ENCODE results near the gene SLAMF8.

SLAMF8 gene

GRCh38 chr1:159821171-159821867, 5.4 kb upstream of the SLAMF8 start:
- DNase-seq = no peak

GRCh38 chr1:159823406-159823805, 3.3 kb upstream of the SLAMF8 start:
- no peak for DNase-seq

- DNase-seq = no peak
Observed at GRCh38 chr1:159825564-159825963, 1.1 kb upstream of the SLAMF8 start.

DNA sequence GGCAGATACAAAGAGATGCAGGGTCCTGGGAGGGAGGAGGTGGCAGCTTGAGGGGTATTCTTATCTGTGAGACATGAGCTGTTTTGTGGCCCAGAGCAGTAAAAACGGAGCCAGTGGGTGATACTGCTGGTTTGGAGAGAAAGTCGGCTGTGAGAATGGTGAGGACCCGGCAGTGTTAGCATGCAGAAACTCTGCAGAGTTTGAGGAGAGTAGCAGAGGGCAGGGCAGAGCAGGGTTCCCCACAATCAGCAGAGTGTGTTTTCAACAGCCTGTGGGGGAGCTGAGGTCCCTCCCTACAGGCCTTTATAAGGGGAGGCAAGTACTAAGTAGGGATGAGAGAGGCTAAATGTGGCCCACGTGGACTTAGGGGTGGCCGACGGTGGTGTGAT, 423 bp downstream of the SLAMF8 start:
- DNase-seq = no peak

- DNase-seq = no peak
Observed at GRCh38 chr1:159827549-159827948, 876 bp downstream of the SLAMF8 start.

- DNase-seq = no peak
Observed at GRCh38 chr1:159828176-159828575, 1.5 kb downstream of the SLAMF8 start.

DNA sequence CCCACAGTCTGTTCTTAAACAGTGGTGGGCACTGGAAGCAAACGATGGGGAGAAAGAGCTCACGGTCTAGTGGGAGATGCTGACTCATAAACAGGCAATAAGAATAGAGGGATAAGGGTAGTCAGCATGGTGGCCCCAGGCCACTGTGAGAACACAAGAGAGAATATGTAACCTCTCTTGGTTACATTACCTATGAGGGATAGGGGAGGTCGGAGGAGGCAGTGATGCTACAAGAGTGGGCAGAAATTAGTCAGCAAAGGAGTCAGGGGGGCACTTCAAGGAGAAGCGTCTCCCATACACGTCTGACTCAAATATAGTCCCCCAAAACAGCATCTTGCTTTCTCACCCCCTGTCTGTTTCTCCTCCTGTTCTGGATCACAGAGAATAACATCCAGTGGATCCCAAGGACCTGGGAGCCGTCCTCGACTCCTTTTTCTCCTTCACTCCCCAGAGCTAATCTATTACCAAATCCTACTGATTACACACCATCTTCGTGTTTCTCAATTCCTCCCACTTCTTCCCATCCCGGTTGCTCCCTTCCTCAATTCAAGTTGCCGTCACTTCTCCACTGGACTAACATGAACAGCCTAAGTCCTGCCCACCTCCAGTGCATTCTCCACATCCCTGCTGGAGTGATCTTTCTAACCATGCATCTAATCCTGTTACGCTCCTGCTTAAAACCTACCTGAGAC, 2.1 kb downstream of the SLAMF8 start:
- no peak for DNase-seq

GRCh38 chr1:159829273-159829634, 2.6 kb downstream of the SLAMF8 start:
- no peak for DNase-seq

GRCh38 chr1:159829822-159830465, 3.3 kb downstream of the SLAMF8 start:
- no peak for DNase-seq

GRCh38 chr1:159830722-159831121, 4.0 kb downstream of the SLAMF8 start:
- no peak for DNase-seq

DNA sequence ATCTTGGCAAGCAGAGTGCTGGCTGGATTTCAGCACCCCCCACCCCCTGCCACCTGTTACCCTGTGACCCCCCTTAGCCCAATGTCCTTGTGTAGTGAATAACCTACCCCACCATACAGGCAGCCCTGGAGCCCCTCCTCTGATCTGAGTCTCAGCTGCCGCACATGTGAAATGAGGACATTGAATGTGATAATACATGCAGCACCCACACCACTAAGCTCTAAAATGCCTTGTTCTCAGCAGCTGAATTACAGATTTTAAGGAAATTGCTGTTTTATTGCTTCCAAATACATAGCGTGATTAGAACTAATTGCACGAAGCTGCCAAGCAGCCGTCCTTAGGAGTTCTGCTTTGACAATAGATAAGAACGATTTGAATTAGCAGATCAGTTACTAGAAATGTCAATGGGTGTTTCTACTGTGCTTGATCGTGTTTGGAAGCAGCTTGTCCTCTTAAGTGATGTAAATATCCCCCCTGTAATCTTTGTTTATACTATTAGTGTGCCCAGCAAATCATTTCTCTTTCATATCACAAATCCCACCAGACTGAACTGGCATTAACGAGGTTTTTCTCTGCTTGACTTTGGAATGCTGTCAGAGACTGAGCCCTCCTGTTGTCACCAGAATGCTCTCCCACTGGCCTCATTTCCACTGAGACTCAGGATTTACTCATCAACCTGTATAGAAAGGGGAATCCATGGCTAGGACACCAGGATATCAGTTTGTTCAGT, 4.9 kb downstream of the SLAMF8 start:
- DNase-seq = no peak

- DNase-seq = no peak
Observed at GRCh38 chr1:159832309-159832708, 5.6 kb downstream of the SLAMF8 start.

DNA sequence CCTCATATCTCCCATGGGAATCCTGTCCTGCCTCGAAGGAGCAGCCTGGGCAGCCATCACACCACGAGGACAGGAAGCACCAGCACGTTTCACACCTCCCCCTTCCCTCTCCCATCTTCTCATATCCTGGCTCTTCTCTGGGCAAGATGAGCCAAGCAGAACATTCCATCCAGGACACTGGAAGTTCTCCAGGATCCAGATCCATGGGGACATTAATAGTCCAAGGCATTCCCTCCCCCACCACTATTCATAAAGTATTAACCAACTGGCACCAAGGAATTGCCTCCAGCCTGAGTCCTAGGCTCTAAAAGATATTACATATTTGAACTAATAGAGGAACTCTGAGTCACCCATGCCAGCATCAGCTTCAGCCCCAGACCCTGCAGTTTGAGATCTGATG, 8.7 kb downstream of the SLAMF8 start:
- no peak for DNase-seq

DNA sequence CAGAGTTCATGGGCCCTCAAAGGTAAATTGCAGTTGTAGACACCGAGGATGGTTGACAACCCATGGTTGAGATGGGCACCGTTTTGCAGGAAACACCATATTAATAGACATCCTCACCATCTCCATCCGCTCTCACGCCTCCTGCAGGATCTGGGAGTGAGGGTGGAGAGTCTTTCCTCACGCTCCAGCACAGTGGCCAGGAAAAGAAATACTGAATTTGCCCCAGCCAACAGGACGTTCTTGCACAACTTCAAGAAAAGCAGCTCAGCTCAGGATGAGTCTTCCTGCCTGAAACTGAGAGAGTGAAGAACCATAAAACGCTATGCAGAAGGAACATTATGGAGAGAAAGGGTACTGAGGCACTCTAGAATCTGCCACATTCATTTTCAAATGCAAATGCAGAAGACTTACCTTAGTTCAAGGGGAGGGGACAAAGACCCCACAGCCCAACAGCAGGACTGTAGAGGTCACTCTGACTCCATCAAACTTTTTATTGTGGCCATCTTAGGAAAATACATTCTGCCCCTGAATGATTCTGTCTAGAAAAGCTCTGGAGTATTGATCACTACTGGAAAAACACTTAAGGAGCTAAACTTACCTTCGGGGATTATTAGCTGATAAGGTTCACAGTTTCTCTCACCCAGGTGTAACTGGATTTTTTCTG, 9.3 kb downstream of the SLAMF8 start:
- no peak for DNase-seq

DNA sequence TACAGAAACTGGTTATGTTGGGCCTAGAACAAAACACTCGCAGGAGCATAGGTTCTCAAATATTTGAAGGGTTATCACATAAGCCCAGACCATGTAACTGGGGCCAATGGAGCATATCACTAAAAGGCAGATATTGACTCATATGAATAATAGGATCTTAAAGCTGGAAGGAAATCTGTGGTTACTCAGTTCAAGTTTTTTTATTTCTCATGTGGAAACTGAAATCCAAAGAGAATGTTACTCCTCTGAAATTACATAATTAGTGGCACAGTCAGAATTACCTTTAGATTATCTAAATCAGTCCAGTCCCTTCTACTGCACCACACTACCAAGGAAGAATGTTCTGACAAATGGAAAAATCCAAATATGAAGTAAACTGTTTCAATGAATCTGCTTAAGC, 12.0 kb downstream of the SLAMF8 start:
- DNase-seq = no peak

DNA sequence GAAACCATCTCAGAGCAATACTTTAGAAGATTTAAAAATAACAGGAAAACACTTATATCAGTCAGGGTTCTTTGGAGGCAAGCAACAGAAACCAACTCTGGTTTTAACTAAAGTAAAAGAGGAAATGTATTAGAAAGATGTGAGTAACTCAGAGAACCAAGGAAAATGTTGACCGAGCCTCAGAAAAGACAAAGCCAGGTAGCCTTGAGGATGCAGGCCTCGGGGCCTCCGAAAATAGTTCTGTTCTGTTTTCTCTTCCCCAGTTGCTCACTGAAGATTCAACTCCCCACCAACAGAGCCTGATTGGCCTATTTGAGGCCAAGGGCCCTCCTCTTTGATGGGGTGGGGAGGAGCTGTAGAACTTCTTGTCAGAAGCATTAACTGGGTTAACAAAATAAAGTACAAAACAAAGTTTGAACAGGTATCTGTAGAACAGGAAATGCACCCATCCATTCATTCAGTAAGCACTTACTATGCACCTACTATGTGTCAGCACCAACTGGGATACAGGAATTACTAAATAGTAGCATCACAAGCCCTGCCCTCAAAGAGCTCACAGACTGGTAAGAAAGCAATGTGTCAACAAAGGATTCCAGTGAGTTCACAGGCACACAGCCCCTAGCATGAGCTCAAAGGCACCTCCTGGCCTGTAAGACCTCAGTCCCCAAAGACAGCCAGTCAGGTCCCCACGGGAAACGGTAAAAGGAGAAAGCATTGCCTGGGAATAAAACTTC, 12.6 kb downstream of the SLAMF8 start:
- no peak for DNase-seq

GRCh38 chr1:159841749-159842148, 15.1 kb downstream of the SLAMF8 start:
- no peak for DNase-seq

GRCh38 chr1:159843459-159843858, 16.8 kb downstream of the SLAMF8 start:
- no peak for DNase-seq

DNA sequence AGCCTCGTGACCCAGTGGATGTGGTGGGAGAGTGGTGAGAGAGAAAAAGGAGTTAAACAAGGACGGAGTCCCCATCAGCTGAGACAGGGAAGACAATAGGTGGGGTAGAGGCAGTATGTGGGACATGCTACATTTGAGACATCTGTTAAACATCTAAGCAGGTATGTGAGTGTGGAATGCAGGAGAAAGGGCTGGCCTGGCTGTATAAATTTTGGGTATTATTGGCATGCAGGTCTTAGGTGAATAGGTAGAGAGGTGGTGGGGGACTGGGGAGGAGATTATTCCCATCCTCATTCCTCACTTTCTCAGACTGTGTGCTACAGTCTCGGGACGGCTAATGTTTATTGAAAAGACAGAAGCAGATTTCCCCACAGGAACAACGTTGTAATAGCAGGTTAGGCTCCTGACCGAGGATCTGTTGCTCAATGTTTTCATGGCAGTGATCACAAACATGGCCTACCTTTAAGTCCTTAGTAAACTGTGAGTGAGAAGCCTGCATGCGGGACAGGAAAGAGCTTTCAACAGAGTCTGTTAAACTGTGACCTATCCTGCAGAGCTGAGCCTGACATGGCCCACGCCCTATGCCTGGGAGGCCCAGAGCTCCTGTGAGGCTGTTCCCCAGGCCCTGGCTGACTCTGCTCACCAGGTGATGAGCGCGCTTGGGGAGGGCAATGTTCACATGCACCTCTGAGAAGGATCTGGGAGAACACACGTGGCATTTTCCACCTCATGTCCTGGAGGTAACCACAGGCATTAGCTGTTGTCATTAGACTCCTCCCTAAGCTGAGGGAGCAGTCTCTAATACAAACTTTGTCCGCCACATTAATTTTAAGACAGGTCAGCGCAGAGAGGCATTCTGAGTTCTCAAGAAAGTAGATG, 19.3 kb downstream of the SLAMF8 start:
- no peak for DNase-seq

DNA sequence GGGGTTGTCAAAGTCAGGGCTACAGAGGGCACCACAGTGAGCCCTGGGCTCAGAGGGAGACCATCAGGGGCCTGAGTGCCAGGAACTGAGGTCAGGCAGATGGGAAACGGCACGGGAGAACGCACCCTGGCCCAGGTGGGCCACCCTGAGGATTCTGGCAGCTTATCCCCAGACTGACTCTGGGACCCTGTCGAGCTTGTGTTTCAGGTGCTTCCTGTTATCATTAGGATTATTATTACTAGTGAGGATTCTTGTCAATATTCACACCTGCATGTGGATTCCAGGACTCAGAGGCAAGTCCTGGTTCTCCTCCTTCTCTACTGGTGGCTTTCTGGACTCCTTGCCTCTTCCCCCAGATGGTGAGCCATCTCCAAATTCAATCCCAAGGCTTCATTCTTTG, 20.6 kb downstream of the SLAMF8 start:
- DNase-seq = no peak

- DNase-seq = no peak
Observed at GRCh38 chr1:159848326-159848725, 21.7 kb downstream of the SLAMF8 start.
